Astrocyte of the spinal cord (primary cell): ENCODE measurements around the gene GPR146.
"Not testable (repeated sequence)": the region's sequence is repeated elsewhere in the genome, so short reads cannot be mapped to it uniquely, and the experiment has no call there.

Experiments used
- DNase-seq: peaks from one replicate; pipeline ENCODE4 v3.0.0; 2011; ENCODE audit warnings: low read depth, low spot score
- H3K4me3 ChIP-seq: 2 replicates; pipeline ENCODE4 v1.5.1; 2011; ENCODE audit warnings: low read depth, mild to moderate bottlenecking, low read length, moderate library complexity
- CTCF ChIP-seq: IDR thresholded peaks from 2 replicates; pipeline ENCODE4 v1.5.1; 2012; ENCODE audit warnings: low read depth, mild to moderate bottlenecking, low read length, inconsistent platforms
- in situ Hi-C: cut with HindIII; loops from 2 replicates; pipeline ENCODE4 v1.10.0; 2017; ENCODE audit warnings: low sequenced_read_pairs

The GPR146 gene

GRCh38 chr7:1068013-1068412 lies 23.7 kb downstream of the GPR146 start:
- TF ChIP-seq CTCF: no peak
- in situ Hi-C loops: no loop called here
- DNase-seq: no peak
- H3K4me3 ChIP-seq: no peak overlapping the region

GRCh38 chr7:1068619-1069018 lies 24.3 kb downstream of the GPR146 start:
- TF ChIP-seq CTCF: no peak
- in situ Hi-C loops: no loop called here
- DNase-seq: no peak
- H3K4me3 ChIP-seq: no peak overlapping the region

GRCh38 chr7:1070544-1071011 lies 26.2 kb downstream of the GPR146 start:
- no peak for DNase-seq
- in situ Hi-C loops: no loop called here
- no peak overlapping the region for H3K4me3 ChIP-seq
- no peak for TF ChIP-seq CTCF

GRCh38 chr7:1071731-1072254 lies 27.4 kb downstream of the GPR146 start:
- no peak for TF ChIP-seq CTCF
- DNase-seq: no peak
- no peak overlapping the region for H3K4me3 ChIP-seq
- in situ Hi-C loops: no loop called here

- no peak for TF ChIP-seq CTCF
- no peak for DNase-seq
- no peak overlapping the region for H3K4me3 ChIP-seq
- in situ Hi-C loops: no loop called here
Measured at GRCh38 chr7:1073142-1073977, 29.0 kb downstream of the GPR146 start.

GRCh38 chr7:1074018-1074417 lies 29.7 kb downstream of the GPR146 start:
- DNase-seq, H3K4me3 ChIP-seq, in situ Hi-C loops: not testable (repeated sequence)
